IPS-18a (cell line): ENCODE measurements around the gene TBX5.
"Not testable (repeated sequence)": the region's sequence is repeated elsewhere in the genome, so short reads cannot be mapped to it uniquely, and the experiment has no call there.

Experiments
- H3K27ac ChIP-seq: one replicate; pipeline ENCODE4 v1.5.1; 2013; ENCODE audit warnings: low read length
- H3K27me3 ChIP-seq: one replicate; pipeline ENCODE4 v1.6.1; 2013; ENCODE audit warnings: mild to moderate bottlenecking, low read length; ENCODE audit not compliant: control insufficient read depth, insufficient read depth
- H3K36me3 ChIP-seq: one replicate; pipeline ENCODE4 v1.6.1; 2013; ENCODE audit warnings: low read depth, low read length; ENCODE audit not compliant: control insufficient read depth
- H3K4me1 ChIP-seq: one replicate; pipeline ENCODE4 v1.6.1; 2013; ENCODE audit warnings: low read depth, low read length; ENCODE audit not compliant: control insufficient read depth
- H3K4me3 ChIP-seq: one replicate; pipeline ENCODE4 v1.5.1; 2013; ENCODE audit warnings: low read length
- H3K9ac ChIP-seq: one replicate; pipeline ENCODE4 v1.6.1; 2013; ENCODE audit warnings: mild to moderate bottlenecking, low read length, moderate library complexity
- H3K9me3 ChIP-seq: one replicate; pipeline ENCODE4 v1.6.1; 2013; ENCODE audit warnings: low read depth, low read length; ENCODE audit not compliant: control insufficient read depth

Gene TBX5

GRCh38 chr12:114355389-114356088, 50.4 kb downstream of the TBX5 start:
- Histone ChIP-seq H3K4me1 (no peaks in the 10 kb centered on the region), H3K4me3 (no peak overlapping the region), H3K9me3 (no peaks in the 10 kb centered on the region), H3K36me3 (no peaks in the 10 kb centered on the region), H3K9ac (no peak overlapping the region), H3K27me3 (no peaks in the 10 kb centered on the region), H3K27ac (no peak overlapping the region)

GRCh38 chr12:114349239-114349638, 56.7 kb downstream of the TBX5 start:
- not testable (repeated sequence) for H3K27me3 ChIP-seq, H3K27ac ChIP-seq, H3K4me1 ChIP-seq, H3K4me3 ChIP-seq, H3K36me3 ChIP-seq, H3K9ac ChIP-seq, H3K9me3 ChIP-seq

GRCh38 chr12:114347861-114348260, 58.1 kb downstream of the TBX5 start:
- Histone ChIP-seq H3K9me3 (no peaks in the 10 kb centered on the region), H3K4me1 (no peaks in the 10 kb centered on the region), H3K36me3 (no peaks in the 10 kb centered on the region), H3K27me3 (no peaks in the 10 kb centered on the region), H3K27ac (no peak overlapping the region), H3K4me3 (no peak overlapping the region), H3K9ac (no peak overlapping the region)

GRCh38 chr12:114344831-114345230, 61.1 kb downstream of the TBX5 start:
- Histone ChIP-seq H3K4me1 (no peaks in the 10 kb centered on the region), H3K9me3 (no peaks in the 10 kb centered on the region), H3K27me3 (no peaks in the 10 kb centered on the region), H3K36me3 (no peaks in the 10 kb centered on the region), H3K27ac (no peak overlapping the region), H3K4me3 (no peak overlapping the region), H3K9ac (no peak overlapping the region)

- Histone ChIP-seq H3K27ac (no peak overlapping the region), H3K36me3 (no peaks in the 10 kb centered on the region), H3K4me1 (no peaks in the 10 kb centered on the region)
These were observed 61.7 kb downstream of the TBX5 start for GRCh38 chr12:114344303-114344663.

GRCh38 chr12:114343585-114344302, 62.2 kb downstream of the TBX5 start:
- Histone ChIP-seq H3K27ac (no peak overlapping the region), H3K4me1 (no peaks in the 10 kb centered on the region), H3K9ac (no peak overlapping the region), H3K9me3 (no peaks in the 10 kb centered on the region), H3K36me3 (no peaks in the 10 kb centered on the region), H3K27me3 (no peaks in the 10 kb centered on the region), H3K4me3 (no peak overlapping the region)

More at GRCh38 chr12:114344303-114344663, 61.7 kb downstream of the TBX5 start:
- H3K27me3 ChIP-seq, result no peaks in the 10 kb centered on the region
- H3K9me3 ChIP-seq, result no peaks in the 10 kb centered on the region
- no peak overlapping the region for H3K4me3 ChIP-seq
- H3K9ac ChIP-seq, result no peak overlapping the region

GRCh38 chr12:114342656-114343055, 63.3 kb downstream of the TBX5 start:
- Histone ChIP-seq H3K4me3 (no peak overlapping the region), H3K9ac (no peak overlapping the region), H3K4me1 (no peaks in the 10 kb centered on the region), H3K9me3 (no peaks in the 10 kb centered on the region), H3K36me3 (no peaks in the 10 kb centered on the region), H3K27ac (no peak overlapping the region), H3K27me3 (no peaks in the 10 kb centered on the region)

GRCh38 chr12:114341635-114342034, 64.3 kb downstream of the TBX5 start:
- Histone ChIP-seq H3K9ac (no peak overlapping the region), H3K27me3 (no peaks in the 10 kb centered on the region), H3K36me3 (no peaks in the 10 kb centered on the region), H3K27ac (no peak overlapping the region), H3K4me3 (no peak overlapping the region), H3K4me1 (no peaks in the 10 kb centered on the region), H3K9me3 (no peaks in the 10 kb centered on the region)

- Histone ChIP-seq H3K4me1 (peaks cover 9% of the 10 kb centered on the region), H3K36me3 (no peaks in the 10 kb centered on the region), H3K27me3 (no peaks in the 10 kb centered on the region), H3K4me3 (no peak overlapping the region), H3K9ac (no peak overlapping the region), H3K27ac (no peak overlapping the region), H3K9me3 (no peaks in the 10 kb centered on the region)
These were observed 65.7 kb downstream of the TBX5 start for GRCh38 chr12:114340231-114340630.

GRCh38 chr12:114339626-114340025, 66.3 kb downstream of the TBX5 start:
- no peaks in the 10 kb centered on the region for H3K36me3 ChIP-seq
- no peak overlapping the region for H3K4me3 ChIP-seq
- H3K4me1 ChIP-seq, result peaks cover 14% of the 10 kb centered on the region
- no peaks in the 10 kb centered on the region for H3K27me3 ChIP-seq
- H3K9me3 ChIP-seq, result no peaks in the 10 kb centered on the region
- H3K27ac ChIP-seq, result no peak overlapping the region
- no peak overlapping the region for H3K9ac ChIP-seq

GRCh38 chr12:114335607-114336006, 70.3 kb downstream of the TBX5 start:
- peak overlapping the region; percentile 11 for H3K9ac ChIP-seq

GRCh38 chr12:114334395-114334794, 71.5 kb downstream of the TBX5 start:
- Histone ChIP-seq H3K4me3 (no peak overlapping the region), H3K27ac (no peak overlapping the region), H3K9me3 (no peaks in the 10 kb centered on the region), H3K9ac (no peak overlapping the region), H3K27me3 (no peaks in the 10 kb centered on the region), H3K4me1 (peaks cover 14% of the 10 kb centered on the region), H3K36me3 (no peaks in the 10 kb centered on the region)

More at GRCh38 chr12:114335607-114336006, 70.3 kb downstream of the TBX5 start:
- Histone ChIP-seq H3K27ac (no peak overlapping the region), H3K27me3 (no peaks in the 10 kb centered on the region), H3K9me3 (no peaks in the 10 kb centered on the region), H3K4me3 (no peak overlapping the region), H3K4me1 (peaks cover 14% of the 10 kb centered on the region), H3K36me3 (no peaks in the 10 kb centered on the region)
